GM18867 (cell line): ENCODE data around the gene NDUFAF2.
A peak's percentile ranks its signal among the peaks of the same experiment; 100 is the strongest.
"Not testable (repeated sequence)": the region's sequence is repeated elsewhere in the genome, so short reads cannot be mapped to it uniquely, and the experiment has no call there.

ENCODE experiments used
- ATAC-seq: cut with Tn5 transposase; IDR thresholded peaks from one replicate; pipeline ENCODE4 v1.9.1; 2021; ENCODE audit warnings: mild to moderate bottlenecking, moderate library complexity; ENCODE audit not compliant: unreplicated experiment

NDUFAF2 gene

GRCh38 chr5:61163905-61164304 lies 218.9 kb downstream of the NDUFAF2 start:
- ATAC-seq: no peak

- ATAC-seq: no peak
Observed at GRCh38 chr5:61167382-61167781, 222.4 kb downstream of the NDUFAF2 start.

GRCh38 chr5:61168951-61169350 lies 223.9 kb downstream of the NDUFAF2 start:
- no peak for ATAC-seq

GRCh38 chr5:61171479-61171878 lies 226.5 kb downstream of the NDUFAF2 start:
- no peak for ATAC-seq

GRCh38 chr5:61176631-61177030 lies 231.6 kb downstream of the NDUFAF2 start:
- ATAC-seq: no peak

- no peak for ATAC-seq
Observed at GRCh38 chr5:61177070-61177469, 232.1 kb downstream of the NDUFAF2 start.

GRCh38 chr5:61177716-61178115 lies 232.7 kb downstream of the NDUFAF2 start:
- ATAC-seq: peak; percentile 95

GRCh38 chr5:61178702-61179101 lies 233.7 kb downstream of the NDUFAF2 start:
- no peak for ATAC-seq

- ATAC-seq: no peak
Observed at GRCh38 chr5:61180886-61181285, 235.9 kb downstream of the NDUFAF2 start.

GRCh38 chr5:61182449-61182848 lies 237.4 kb downstream of the NDUFAF2 start:
- ATAC-seq: no peak

- ATAC-seq: no peak
Observed at GRCh38 chr5:61183538-61183937, 238.5 kb downstream of the NDUFAF2 start.

GRCh38 chr5:61184708-61185107 lies 239.7 kb downstream of the NDUFAF2 start:
- ATAC-seq: no peak

- ATAC-seq: no peak
Observed at GRCh38 chr5:61186634-61187033, 241.6 kb downstream of the NDUFAF2 start.

- ATAC-seq: not testable (repeated sequence)
Observed at GRCh38 chr5:61187352-61187751, 242.3 kb downstream of the NDUFAF2 start.

GRCh38 chr5:61187826-61188225 lies 242.8 kb downstream of the NDUFAF2 start:
- ATAC-seq: not testable (repeated sequence)

- no peak for ATAC-seq
Observed at GRCh38 chr5:61198606-61199005, 253.6 kb downstream of the NDUFAF2 start.

- ATAC-seq: peak; percentile 59
Observed at GRCh38 chr5:61200582-61201155, 255.7 kb downstream of the NDUFAF2 start.

GRCh38 chr5:61202213-61202612 lies 257.2 kb downstream of the NDUFAF2 start:
- ATAC-seq: peak; percentile 66
